Activated T-cell treated with anti-CD3 and anti-CD28 coated beads for 4 hours (primary cell): ENCODE measurements around the gene FBXW5.

Source experiments
- DNase-seq: peaks from one replicate; pipeline ENCODE4 v3.0.0-alpha.2; 2020

The FBXW5 gene

GRCh38 chr9:136961279-136962065 lies 16.9 kb upstream of the FBXW5 start:
- no peak for DNase-seq

DNA sequence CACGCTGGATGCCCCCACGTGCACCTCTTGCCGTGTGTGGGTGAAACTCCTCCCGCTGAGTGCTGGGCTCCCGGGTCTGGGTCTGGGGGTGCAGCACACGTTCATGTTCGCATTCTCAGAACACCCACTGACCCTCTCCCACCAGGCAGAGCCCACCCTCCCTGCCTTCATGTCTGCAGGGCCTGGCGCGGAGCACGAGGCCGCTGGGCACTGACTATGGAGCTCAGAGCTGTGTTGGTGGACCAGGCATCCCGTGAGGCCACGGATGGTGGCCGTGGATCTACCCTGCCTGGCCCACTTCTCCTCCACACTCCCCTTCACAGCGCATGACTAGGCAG lies 16.4 kb upstream of the FBXW5 start:
- no peak for DNase-seq

GRCh38 chr9:136960212-136960937 lies 15.8 kb upstream of the FBXW5 start:
- no peak for DNase-seq

GRCh38 chr9:136958898-136959850 lies 14.6 kb upstream of the FBXW5 start:
- DNase-seq: no peak

GRCh38 chr9:136958473-136958872 lies 13.9 kb upstream of the FBXW5 start:
- DNase-seq: no peak

- DNase-seq: no peak
Observed at GRCh38 chr9:136957901-136958300, 13.4 kb upstream of the FBXW5 start.

- DNase-seq: no peak
Observed at GRCh38 chr9:136957461-136957860, 12.9 kb upstream of the FBXW5 start.

DNA sequence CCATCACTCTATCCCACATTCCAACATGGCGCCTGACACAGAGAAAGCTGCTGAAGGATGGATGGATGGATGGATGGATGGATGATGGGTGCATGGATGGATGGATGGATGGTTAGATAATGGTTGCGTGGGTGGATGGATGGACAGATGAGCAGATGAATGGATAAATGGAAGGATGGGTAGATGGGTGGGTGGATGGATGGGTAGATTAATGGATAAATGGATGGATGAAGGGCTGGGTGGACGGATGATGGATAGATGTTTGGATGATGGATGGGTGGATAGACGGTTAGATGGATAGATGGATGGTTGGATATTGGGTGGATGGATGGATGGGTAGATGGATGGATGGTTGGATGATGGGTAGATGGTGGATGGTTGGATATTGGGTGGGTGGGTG lies 12.1 kb upstream of the FBXW5 start:
- no peak for DNase-seq

DNA sequence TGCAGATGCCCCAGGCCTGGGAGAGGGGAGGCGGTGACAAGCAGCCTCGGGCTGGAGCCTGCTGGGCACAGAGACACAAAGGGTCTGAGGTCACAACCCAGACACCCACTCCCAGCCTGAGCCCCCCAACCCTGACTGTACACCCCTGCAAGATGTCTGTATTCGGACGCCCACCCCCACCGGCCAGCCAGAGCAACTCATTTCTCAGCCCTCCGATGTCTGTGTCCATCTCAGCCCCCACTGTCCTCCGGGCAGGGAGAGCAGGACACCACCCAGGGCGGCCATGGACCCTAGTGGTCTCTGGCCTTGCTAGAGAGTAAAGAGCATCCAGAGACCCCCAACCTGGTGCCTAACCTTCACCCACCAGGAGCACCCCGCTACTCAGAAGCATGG lies 11.4 kb upstream of the FBXW5 start:
- no peak for DNase-seq

GRCh38 chr9:136955202-136955942 lies 10.8 kb upstream of the FBXW5 start:
- no peak for DNase-seq

DNA sequence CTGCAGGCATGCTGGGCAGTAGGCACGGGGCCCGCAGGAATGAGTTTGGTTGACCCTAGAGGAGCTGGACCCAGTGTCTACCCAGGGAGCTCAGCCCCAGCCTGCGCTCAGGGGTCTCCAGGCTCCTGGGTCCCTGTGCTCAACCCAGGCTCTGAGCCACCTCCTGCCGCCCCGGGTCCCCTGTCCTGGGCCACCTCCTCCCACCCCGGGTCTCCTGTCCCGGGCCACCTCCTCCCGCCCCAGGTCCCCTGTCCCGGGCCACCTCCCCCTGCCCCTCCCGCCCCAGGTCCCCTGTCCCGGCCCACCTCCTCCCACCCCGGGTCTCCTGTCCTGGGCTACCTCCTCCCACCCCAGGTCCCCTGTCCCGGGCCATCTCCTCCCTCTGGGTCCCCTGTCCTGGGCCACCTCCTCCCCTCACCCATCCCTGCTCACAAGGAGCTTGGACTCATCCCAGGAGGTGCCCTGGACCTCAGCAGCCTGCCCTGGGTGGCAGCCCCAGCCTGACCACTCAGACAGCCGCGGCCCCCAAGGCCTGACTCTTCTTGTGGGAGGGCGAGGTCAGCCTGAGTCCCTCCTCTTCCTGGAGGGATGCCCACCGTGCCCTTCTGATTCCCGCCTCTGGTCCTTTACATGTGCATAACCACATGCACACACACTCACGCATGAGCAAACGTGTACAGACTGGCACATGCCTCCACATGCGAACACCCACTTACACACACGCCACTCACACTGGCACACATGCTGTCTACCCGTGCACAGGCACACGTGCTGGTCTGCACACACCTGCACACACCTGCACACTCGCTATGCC lies 9.9 kb upstream of the FBXW5 start:
- no peak for DNase-seq

DNA sequence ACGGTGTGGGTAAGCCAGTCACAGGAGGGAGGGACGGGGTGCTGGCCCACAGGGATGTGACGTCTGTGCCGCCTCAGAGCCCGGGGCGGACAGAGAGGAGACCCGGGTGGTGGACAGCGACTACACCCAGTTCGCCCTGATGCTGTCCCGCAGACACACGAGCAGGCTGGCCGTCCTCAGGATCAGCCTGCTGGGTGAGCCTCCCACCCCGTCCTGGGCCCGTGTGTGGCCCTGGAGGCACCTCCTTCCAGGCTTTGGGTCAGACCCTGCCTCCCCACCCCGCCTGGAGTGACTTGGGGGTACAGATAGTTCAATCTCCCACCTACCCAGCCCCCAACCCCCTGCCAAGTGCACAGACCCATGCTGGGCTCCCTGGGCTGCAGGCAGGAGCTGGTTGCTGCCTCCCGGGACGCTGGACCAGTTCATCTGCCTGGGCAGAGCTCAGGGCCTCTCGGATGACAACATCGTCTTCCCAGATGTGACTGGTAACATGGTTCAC lies 9.3 kb upstream of the FBXW5 start:
- DNase-seq: no peak

DNA sequence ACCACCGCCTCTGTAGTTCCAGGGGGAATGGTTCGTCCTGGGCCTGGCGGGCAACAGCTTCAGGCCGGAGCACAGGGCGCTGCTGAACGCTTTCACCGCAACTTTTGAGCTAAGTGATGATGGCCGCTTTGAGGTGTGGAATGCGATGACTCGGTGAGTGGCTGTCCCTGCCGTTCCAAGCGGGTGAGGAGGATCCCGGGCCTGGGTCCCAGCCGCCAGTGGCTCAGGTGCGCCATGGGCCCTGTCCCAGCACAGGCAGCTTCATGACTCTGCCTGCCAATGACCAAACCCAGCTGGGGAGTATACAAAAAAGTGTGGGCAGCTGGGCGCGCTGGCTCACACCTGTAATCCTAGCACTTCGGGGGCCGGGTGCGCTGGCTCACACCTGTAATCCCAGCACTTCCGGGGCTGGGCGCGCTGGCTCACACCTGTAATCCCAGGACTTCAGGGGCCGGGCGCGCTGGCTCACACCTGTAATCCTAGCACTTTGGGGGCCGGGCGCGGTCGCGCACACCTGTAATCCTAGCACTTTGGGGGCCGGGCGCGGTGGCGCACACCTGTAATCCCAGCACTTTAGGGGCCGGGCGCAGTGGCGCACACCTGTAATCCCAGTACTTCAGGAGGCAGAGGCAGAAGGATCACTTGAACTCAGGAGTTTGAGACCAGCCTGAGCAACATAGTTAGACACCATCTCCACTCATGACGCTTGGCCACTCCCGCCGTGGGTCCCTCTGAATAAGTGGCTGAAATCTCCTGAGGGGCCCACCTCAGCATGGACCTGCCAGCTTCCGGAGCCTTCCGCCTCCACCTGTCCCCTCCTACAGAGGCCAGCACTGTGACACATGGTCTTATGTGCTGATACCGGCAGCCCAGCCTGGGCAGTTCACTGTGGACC lies 8.6 kb upstream of the FBXW5 start:
- DNase-seq: no peak

DNA sequence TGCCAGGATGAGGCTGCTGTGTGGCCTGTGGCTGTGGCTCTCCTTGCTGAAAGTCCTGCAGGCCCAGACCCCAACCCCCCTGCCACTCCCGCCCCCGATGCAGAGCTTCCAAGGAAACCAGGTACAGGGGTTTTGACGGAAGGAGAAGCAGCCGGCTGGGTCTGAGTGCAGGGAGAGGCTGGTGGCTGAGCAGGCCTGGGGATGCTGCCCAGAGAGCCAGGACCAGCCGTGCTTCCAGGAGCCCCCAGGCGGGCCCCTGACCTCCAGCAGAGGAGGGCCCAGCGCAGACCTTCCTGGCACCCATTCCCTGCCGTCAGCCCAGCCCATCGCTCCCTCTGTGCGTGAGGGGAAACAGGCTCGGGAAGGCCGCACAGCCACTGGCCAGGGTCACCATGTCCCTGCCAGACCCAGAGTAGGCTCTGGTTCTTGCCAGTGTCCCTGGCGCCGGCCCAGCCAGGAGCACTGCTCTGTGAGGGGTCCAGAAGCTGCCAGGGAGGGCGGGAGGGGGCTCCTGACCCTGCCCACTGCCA lies 7.8 kb upstream of the FBXW5 start:
- no peak for DNase-seq

GRCh38 chr9:136951541-136952320 lies 7.2 kb upstream of the FBXW5 start, which contains the start of gene LCN12:
TSS of gene LCN12 (plus strand) at chr9:136952273. CDS start at chr9:136952328, 55 bp downstream.
- no peak for DNase-seq

DNA sequence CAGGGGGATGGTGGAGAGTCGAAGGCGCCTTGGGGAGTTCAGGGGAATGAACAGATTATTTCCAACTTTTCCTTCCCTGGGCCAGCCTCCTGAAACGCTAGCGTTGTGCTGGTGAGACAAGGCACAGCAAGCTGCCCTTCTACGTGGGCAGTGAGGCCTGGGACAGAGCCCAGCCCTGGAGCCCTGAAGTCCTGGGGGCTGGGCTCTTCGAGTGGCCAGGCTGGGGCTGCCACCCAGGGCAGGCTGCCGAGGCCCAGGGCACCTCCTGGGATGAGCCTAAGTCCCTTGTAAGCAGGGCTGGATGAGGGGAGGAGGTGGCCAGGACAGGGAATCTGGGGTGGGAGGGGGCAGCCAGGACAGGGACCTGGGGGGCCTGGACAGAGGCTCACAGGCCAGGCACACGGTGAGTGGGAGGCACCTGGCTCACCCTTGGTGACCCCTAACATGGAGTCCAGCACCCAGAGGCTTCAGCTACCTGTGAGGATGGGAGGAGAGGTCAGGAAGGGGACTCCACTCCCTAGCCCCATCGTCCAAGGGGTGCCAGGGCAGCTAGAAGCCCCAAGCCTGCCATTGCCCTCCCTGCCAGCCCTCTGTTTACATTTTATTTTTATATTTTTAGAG lies 6.2 kb upstream of the FBXW5 start:
- no peak for DNase-seq

DNA sequence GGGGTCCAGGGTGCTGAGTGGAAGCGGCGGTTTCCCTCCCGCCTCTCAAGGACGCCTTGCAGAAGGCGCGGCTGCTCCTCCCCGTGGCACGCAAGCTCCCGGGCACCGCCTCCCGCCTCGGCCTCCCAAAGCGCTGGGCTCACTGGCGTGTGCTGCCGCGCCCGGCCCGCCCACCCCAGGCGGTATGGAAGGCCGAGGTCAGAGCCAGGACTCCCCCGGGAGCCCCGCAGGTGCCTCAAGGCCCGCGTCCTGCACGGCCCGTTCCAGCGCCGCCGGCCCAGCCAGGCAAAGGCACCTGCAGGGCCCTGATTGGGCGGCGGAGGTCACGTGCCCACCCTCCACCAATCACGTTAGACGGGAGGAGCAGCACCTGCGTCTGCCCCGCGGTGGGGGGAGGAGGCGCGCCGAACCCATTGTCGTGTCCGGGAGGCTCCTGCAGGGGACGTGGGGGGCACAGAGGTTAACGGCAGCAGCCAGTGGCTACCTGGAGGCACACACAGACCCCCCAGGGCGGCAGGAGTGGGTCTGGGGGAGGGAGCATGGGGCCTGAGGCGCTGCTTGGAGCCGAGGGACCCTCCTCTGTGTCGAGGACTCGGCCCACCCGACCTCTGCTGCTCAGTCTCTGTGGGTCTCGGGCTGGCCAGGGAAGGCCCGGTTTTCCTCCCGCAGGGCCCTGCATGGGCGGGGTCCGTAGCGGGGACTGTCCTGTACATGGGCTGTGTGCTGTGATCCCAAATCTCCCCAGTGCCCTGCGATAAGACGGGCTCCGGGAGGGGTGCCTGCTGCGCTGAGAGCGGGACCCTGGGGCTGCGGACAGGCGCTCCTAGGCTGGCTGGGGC lies 5.5 kb upstream of the FBXW5 start:
- DNase-seq: peak; percentile 94
